CD4-positive, alpha-beta T cell treated with Interleukin-4 for 4 hours (primary cell): ENCODE results near the gene TKFC.

Experiments
- DNase-seq: peaks from one replicate; pipeline ENCODE4 v3.0.0-alpha.2; 2020

Gene TKFC

DNA sequence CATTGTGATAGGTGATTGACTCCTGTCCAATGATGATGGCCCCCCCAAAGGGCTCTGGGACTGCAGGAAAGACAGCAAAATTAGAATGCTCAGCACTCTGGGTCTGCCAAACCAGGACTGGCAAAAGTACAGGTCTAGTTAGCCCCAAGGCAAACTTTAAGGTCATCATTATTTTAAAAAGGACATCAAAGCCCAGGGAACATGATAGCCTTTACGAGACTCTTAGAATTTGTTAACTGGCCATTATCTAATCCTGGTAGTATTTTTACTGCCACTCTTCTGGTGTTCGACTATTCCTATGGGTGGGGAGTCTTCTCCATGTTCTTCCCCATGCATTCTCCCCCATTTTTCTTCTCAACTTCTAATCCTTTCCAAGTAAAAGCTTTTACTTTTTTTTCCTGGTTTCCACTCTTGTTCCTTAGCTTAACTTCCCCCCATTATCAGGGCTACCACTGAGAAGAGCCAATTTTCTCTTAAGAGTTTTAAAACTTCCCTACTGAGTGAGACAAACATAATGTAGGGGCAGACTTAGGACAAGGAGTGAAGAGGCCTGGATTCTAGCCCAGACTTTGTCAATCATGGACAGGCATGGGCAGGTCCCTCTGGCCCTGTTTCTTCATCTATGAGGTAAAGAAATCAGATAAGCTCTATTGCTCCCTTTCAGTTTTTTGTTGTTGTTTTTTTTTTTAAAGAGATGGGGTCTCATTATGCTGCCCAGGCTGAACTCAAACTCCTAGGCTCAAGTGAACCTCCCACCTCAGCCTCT, 7.2 kb upstream of the TKFC start:
- DNase-seq, result no peak

DNA sequence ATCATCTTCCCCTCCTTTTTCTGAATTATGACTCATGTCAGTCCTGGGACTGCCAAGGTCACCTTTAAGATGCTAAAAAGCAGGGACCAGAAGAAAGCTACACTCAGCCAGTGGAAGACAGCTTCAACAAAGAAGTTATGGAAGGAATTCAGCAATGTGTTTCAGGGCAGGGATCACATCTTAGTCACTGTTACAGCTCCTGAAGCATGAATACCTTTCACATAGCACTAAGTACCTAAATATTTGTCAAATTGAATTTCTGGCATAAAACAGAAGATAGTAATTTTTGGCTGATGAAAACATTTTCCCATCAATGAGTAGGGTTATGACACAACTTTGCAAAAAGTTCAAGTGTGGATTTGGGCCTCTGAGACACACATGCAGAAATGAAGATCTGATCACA, 5.4 kb upstream of the TKFC start:
- DNase-seq, result no peak

DNA sequence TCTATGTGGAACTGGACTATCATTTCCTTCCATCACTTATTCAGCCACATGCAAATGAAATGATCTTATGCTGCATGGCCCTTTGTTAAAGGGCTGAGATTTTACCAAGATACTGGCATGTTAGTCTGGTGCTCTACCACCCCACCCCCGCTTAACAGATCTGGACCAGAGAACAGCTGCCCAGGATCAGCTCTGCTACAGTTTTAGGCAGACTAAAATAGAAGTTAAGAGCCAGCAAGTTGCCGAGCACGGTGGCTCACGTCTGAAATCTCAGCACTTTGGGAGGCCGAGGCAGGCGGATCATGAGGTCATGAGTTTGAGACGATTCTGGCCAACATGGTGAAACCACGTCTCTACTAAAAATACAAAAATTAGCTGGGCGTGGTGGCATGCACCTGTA, 4.7 kb upstream of the TKFC start:
- no peak for DNase-seq

DNA sequence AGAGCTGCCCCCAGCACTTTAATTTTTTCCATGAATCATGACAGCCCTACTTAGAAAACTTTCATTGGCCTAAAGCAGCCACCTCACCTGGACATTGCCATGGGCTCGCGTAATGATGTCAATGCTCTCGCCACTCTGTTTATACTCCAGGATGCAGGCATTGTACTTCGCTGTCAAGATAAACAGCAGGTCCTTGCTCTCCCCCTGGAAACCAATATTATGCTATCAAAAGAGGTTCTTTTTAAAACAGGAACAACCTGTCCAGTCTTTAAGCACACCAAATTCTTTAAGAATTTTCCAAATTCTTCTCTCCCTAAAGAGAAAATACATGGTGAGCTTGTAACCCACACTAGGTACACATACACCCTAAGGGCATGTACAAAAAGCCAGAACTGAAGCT, 3.2 kb upstream of the TKFC start:
- DNase-seq, result no peak

DNA sequence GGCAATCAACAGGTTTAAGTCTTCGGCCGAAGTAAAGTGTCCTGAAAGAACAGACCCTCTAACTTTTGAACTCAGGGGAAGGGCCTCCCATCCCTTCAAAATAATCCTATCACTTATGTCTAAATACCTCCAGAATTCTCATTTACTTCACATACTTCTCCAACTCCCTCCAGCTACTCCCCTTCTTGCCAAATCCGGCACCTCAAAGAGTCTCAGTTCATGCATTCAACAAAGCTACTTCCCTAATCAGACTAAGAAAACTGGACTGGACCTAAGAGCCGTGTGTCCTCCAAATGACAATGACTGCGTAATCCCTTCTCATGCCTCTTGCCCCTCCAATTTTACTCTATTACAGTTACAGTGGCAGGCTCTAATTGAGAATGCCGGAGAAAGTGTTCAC, 1.4 kb upstream of the TKFC start:
- no peak for DNase-seq

DNA sequence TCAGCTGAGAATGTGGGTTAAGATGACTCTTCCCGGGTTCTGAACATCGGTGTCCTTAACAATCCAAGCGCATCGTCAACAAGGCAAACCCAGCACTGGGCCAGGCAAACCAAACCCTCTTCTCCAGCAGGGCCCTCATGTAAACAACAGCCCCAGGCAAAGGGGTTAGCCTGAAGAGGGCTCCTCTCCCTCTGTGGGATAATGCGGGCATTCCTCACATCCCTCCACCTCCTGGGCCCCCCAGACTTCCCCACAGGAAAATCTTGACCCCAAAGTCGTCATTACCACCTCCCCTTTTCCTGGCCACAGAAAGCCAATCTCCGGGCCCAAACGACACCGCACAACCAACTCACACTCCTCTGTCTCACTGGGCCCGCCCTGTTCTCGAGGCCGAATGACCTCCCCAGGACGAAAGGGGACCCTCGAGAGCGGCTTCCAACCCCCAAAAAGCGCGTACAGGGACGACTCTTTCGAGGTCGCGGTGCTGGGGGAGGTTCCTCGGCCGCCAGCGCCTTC, 689 bp upstream of the TKFC start:
- DNase-seq, result no peak

DNA sequence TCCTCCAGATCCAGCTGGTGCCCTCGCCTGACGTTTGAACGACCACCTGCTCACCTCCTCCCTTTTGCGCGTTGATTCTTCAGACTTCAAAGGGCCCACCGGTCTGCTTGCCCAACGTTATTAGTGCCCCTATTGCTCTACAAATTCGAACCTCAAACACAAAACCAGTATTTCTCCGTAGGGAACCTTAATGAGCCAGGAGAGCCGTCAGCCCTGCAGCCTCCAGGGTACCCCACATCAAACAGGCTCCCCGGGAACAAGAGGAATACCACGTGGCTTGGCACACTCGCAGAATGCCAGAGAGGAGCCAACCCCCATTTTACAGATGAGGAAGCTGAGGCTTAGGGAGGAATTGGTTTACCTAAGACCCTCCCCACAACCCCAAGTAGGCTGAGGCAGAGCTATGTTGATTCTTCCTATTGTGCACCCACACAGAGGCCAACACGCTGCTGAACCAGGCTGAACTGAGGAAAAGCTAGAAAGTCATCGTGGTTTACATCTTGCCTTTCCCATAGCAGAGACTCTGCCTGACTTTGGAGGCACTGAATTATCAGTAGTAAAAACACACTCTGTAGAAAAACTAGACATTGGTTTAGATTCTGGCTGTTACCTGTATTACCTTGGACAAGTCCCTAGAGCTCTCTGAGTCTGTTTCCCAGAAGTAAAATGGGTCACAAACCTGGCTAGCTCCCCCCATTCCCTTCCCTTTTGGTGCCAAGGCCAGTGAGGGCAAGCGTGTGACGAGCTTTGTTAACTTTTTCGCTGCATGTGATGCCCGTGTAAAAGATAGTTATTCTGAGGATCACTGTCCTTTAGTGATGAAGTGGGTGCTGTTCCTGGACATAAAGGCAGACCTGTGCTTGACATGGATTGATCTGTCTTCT, 764 bp downstream of the TKFC start:
- DNase-seq, result no peak

DNA sequence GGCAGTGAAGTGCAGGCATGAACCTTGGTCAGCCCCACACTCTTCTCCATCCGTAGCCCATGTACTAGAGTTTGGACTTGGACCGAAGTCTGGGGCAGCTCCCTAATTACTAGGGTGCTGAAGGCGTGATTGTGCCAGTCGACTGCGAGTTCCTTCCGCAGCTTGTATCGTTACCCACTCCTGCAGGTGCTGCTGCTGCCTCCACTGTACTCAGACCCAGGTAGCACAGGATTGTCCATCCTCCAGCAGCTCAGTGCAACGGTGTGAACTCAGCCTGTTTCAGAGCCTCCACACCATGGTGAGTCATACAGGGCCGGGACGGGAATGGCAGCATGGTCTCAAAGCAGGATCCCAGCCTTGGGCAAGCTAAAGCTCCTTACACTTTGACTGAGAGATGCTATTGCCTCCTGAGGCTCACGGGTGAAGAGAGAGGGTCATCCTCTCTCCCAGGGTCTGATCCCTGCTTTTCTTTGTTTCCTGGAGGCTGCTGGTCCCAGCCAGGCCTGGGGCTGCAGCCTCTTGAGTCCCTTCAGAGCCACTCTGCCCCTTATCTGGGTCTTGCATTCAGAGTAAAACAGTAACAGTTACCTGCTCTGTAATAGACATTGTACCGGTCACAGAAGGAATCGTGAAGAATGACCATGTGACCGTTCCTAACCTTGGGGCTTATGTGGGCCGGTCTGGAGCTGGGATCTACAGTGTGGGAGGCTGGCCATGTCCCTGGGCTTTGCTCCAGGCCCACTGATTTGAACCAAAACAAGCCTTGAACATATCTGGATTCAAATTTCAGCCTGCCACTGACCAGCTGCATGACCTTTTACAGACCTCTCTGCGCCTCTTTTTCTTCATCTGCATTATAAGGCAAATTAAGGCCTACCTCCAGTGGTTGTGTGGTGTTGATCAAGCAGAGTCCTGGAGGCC, 1.7 kb downstream of the TKFC start:
- DNase-seq, result no peak

DNA sequence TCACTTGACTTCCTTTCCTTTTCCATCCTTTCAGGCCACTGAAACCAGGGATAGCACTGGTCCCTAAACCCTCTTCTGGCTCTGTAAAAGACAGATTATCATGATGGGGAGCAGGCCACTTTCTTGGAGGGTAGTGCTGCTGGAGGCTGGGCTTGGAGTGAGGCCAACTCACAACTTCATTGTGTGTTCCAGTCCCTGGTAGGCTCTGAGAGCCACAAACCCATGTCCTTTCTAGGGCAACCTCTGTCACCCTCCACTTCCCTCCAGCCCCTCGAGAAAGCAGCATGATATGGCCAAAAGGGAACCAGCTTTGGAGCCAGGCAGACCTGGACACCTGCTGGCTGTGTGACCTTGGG, 2.3 kb downstream of the TKFC start:
- no peak for DNase-seq

DNA sequence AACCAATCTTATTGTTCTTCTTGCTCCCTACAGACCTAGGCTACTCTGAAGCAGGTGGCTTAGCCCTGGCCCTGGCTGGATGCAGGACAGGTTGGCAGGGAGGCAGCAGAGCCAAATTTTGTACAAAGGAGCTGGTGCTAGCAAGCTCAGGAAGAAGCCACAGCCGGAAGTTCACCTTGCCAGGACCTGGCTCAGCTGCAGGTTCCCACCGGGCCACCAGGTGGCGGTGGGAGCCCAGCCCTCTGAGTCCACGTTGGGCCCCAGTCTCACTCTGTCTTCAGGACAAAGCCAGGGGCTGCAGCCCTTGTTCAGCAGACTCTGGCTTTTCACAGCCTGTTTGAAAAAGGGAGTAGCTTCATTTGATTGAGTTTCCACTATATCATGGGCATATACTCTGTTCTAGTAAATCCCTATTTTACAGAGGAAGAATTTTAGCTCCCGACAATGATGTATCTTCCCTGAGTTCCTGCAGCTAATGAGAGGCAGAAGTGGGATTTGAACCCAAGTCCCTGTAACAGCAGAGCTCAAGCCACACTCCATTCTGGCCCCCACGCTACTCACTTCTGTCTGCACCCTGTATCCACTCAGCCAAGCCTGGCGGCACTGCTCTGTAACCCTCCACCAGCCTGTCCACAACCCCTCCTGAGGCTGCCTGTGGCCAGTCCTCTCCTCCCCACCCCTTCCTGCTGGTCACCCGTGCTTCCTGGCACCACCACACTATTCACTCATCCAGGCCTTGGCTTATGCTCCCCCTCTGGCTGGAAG, 3.3 kb downstream of the TKFC start:
- peak; percentile 78 for DNase-seq

DNA sequence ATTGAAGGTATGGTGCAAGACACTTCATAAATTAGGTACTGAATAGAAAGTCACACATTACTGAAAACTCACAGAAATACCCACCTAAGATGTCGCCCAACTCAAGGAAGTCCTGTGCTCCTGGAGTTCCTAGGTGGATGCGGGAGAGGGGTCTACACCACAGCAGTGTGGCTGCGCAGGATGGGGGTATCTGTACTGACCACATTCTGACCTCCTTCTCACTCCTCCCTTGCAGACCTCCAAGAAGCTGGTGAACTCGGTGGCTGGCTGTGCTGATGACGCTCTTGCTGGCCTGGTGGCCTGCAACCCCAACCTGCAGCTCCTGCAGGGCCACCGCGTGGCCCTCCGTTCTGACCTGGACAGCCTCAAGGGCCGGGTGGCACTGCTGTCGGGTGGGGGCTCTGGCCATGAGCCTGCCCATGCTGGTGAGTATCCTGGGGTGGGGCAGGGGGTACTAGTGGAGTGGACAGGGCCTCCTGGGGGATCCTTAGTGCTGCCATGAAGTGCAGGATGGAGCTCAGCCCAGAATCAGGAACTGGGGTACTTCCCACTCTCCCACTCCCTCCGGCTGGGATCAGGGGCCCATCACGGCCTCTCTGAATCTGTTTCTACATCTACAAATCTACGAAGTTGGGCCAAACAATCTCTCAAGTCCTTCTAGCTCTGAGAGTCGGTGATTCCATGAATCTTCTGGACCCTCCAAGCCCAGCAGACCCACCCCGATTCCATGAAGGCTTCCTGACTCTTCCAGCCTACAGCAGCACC, 4.9 kb downstream of the TKFC start:
- DNase-seq, result no peak

DNA sequence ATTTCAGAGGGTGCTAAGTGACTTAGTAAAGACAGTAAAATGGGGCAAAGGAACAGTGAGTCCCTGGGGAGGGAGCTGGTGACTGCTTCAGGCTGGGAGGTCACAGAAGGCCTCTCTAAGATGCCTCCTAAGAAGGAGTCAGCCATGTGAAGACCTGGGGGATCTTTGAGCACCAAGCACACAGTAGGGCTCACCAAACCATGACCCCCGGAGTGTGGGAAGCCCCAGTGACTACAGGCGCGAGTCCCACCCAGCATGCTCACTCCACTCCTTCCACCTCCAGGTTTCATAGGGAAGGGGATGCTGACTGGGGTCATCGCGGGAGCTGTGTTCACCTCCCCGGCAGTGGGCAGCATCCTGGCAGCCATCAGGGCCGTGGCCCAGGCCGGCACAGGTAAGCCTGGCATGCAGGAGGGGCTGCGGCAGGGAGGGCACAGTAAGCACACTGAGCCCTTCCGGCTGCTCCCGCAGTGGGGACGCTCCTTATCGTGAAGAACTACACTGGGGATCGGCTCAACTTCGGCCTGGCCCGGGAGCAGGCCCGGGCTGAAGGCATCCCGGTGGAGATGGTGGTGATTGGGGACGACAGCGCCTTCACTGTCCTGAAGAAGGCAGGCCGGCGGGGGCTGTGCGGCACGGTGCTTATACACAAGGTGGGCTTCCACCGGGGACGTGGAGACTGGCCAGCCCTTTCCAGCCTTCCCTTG, 5.9 kb downstream of the TKFC start:
- no peak for DNase-seq

DNA sequence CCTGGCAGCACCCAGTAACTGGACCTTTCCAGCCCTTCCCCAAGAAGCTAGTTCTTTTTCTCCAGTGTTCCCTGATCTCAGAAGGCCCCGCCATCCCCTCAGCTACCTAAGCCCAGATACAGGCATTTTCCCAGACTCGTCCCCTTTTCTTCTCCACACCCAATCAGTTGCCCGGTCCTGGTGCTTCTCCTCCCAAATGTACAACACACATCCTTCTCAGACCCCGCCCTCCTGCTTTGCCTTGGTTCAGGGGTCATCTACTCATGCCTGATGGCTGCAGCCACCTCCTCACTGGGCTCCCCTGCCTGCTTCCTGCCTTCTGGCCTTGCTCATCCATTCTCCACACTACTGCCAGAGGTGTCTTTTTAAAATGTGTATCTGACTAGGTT, 6.5 kb downstream of the TKFC start:
- no peak for DNase-seq

DNA sequence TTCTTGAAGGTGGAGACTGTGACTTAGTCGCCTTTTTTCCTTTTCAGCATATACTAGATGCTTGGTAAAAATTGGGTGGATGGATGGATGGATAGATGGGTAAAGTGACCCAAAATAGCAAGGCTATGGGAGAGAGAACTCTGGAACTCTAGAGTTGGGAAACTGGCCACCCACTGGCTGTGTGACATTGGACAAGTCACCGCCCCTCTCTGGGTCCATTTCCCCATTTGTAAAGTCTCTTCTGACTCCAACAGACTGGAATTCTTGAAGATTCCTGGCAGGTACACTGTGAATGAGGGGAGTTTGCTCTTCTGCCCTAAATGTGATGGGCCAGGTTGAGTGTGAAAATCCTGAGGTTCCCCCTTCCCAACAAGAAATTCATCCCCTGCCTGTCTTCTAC, 8.0 kb downstream of the TKFC start:
- DNase-seq, result no peak

DNA sequence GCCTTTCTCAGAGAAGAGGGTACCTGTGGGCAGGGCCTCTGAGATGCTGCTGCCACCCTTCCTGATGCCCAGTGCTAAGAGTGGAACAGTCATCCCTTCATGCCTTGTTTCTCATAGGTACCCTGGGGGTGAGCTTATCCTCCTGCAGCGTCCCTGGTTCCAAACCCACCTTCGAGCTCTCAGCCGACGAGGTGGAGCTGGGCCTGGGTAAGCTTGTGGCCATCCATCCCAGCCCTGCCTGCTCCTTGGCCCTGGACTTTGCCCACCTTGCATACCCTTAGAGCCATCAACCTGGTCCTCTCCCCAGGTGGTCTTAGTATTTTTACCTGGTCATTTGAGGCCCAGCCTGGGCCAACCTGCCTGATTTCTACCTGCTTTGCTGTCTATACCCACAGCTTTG, 8.7 kb downstream of the TKFC start:
- DNase-seq, result no peak

DNA sequence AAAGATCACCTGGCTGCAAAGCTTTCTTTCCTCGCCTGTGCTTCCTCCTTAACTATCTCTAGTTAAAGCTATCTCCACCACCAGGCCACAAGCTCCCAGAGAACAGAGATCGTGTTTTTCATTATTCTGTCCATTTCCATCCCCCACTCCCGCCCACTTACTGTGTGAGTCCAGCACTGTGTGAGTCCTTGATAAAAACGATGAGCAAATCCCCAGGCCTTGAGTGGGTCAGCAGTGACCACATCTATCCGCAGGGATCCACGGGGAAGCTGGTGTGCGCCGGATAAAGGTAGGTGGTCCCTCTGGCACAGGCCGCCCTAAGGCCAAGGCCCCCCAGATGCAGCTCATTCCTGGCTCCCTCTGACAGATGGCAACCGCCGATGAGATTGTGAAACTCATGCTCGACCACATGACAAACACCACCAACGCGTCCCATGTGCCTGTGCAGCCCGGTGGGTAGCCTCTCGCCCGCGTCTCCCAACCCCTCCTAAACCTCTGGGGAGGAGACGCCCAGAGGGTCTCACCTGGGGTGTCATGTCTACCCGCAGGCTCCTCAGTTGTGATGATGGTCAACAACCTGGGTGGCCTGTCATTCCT, 9.3 kb downstream of the TKFC start:
- DNase-seq, result no peak

DNA sequence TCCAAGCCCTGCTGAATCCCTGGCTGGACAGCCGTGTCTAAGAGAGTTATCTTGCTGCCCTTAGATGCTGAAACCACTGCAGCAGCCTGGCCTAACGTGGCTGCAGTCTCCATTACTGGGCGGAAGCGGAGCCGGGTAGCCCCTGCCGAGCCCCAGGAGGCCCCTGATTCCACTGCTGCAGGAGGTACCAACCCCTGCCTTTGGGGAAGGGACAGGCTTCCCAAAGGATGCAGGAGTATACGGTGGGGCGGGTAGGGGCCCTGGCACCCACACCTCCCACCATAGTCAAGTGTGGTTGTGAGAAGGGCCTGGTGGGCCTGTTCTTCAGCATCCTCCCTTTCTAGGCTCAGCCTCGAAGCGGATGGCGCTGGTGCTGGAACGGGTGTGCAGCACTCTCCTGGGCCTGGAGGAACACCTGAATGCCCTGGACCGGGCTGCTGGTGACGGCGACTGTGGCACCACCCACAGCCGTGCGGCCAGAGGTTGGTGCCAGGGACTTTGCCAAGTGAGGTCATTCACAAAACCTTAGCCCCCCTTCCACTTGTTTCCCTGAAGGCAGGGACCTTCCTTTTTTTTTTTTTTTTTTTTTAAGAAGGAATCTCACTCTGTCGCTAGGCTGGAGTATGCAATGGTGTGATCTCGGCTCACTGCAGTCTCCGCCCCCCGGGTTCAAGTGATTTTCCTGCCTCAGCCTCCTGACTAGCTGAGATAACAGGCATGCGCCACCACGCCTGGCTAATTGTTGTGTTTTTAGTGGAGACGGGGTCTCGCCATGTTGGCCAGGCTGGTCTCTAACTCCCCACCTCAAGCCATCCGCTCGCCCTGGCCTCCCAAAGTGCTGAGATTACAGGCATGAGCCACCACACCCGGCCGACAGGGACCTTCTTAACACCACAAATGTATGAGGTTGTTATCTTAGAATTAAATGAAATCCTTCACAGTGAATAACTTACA, 11.0 kb downstream of the TKFC start:
- DNase-seq, result no peak

DNA sequence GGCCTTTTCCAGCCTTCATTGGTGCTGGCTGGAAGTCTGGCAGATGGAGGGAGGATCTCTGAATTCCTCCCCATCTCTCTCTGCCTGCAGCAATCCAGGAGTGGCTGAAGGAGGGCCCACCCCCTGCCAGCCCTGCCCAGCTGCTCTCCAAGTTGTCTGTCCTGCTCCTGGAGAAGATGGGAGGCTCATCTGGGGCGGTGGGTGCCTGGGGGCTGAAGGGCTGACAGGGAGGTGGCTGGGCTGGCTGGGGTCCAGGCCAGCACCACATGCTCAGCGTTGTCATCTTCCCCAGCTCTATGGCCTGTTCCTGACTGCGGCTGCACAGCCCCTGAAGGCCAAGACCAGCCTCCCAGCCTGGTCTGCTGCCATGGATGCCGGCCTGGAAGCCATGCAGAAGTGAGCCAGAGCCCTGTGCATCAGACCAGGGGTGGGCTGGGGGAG, 12.2 kb downstream of the TKFC start:
- no peak for DNase-seq
